Measurements from ENCODE around the gene ABHD16A.

ABHD16A gene

GRCh38 chr6:31697555-31697954 is 5.6 kb downstream of the ABHD16A start:
- Histone ChIP-seq H3K36me3 (ENCODE audit: insufficient read depth, low read length) (peaks cover 33% of the 10 kb centered on the region; the same call in 1 of the 2 replicates), H4K20me1 (ENCODE audit: insufficient read depth, low read length, poor library complexity, severe bottlenecking) (peaks cover 15% of the 10 kb centered on the region), H3K9ac (ENCODE audit: low read depth, low read length, poor library complexity, severe bottlenecking) (peak overlapping the region; percentile 29), H3K4me3 (ENCODE audit: low read length, poor library complexity, severe bottlenecking) (no peak overlapping the region), H3K4me1 (ENCODE audit: insufficient read depth, low read length, poor library complexity, severe bottlenecking) (peaks cover 24% of the 10 kb centered on the region), H3K27me3 (ENCODE audit: insufficient read depth, low read length, poor library complexity, severe bottlenecking) (no peaks in the 10 kb centered on the region), H2AFZ (ENCODE audit: low read length) (no peak overlapping the region), H3K9me3 (ENCODE audit: insufficient read depth, low read depth, low read length) (no peaks in the 10 kb centered on the region), H3K4me2 (ENCODE audit: low read depth, low read length, poor library complexity, severe bottlenecking) (peak overlapping the region; percentile 10), H3K79me2 (ENCODE audit: insufficient read depth, low read length) (peaks cover 44% of the 10 kb centered on the region), H3F3A (ENCODE audit: low read depth) (no peaks in the 10 kb centered on the region), H3K9me2 (replicated peaks; ENCODE audit: low read depth, low read length) (no peaks in the 10 kb centered on the region)
- TF ChIP-seq EZH2phosphoT487 (IDR thresholded peaks at IDR 0.05; ENCODE audit: borderline replicate concordance), result no peak
- TF ChIP-seq CTCF (conservative IDR thresholded peaks at IDR 0.05; ENCODE audit: low read length), result no peak

DNA sequence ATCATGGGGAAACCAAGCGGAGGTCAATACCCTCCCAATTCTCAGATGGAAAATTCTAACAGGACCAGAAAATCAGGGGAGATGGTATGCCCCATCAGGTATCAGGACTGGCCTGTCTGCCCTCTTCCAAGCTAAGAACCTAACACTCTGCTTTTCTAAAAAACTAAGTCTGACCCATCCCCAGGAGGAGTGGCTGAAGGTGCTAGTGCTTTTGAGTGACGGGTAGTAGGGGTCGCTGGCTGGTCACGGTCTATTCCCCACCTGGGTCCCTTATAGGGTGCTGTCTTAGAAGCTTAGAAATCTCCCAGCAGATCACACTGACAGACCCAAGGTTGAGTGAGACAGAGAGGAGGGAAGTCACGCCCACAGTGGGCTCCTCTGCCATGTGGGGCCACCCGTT is 9.6 kb downstream of the ABHD16A start:
- no peak overlapping the region for H3K9ac ChIP-seq (ENCODE audit: low read depth, low read length, poor library complexity, severe bottlenecking)
- no peaks in the 10 kb centered on the region for H3K27me3 ChIP-seq (ENCODE audit: insufficient read depth, low read length, poor library complexity, severe bottlenecking)
- peaks cover 71% of the 10 kb centered on the region; the same call in 1 of the 2 replicates for H3K36me3 ChIP-seq (ENCODE audit: insufficient read depth, low read length)

GRCh38 chr6:31692886-31693285 is 10.2 kb downstream of the ABHD16A start:
- Histone ChIP-seq H2AFZ (ENCODE audit: low read length) (no peak overlapping the region), H3K27me3 (ENCODE audit: insufficient read depth, low read length, poor library complexity, severe bottlenecking) (no peaks in the 10 kb centered on the region), H4K20me1 (ENCODE audit: insufficient read depth, low read length, poor library complexity, severe bottlenecking) (no peaks in the 10 kb centered on the region), H3F3A (ENCODE audit: low read depth) (no peaks in the 10 kb centered on the region), H3K9me3 (ENCODE audit: insufficient read depth, low read depth, low read length) (no peaks in the 10 kb centered on the region), H3K4me1 (ENCODE audit: insufficient read depth, low read length, poor library complexity, severe bottlenecking) (peaks cover 3% of the 10 kb centered on the region), H3K79me2 (ENCODE audit: insufficient read depth, low read length) (0 out of 2 replicates have a peak, but pooled peaks cover 5% of the 10 kb centered on the region), H3K4me2 (ENCODE audit: low read depth, low read length, poor library complexity, severe bottlenecking) (no peak overlapping the region), H3K36me3 (ENCODE audit: insufficient read depth, low read length) (peaks cover 78% of the 10 kb centered on the region; the same call in 1 of the 2 replicates), H3K9me2 (replicated peaks; ENCODE audit: low read depth, low read length) (no peaks in the 10 kb centered on the region), H3K4me3 (ENCODE audit: low read length, poor library complexity, severe bottlenecking) (no peak overlapping the region), H3K9ac (ENCODE audit: low read depth, low read length, poor library complexity, severe bottlenecking) (no peak overlapping the region)
- TF ChIP-seq EZH2phosphoT487 (IDR thresholded peaks at IDR 0.05; ENCODE audit: borderline replicate concordance) (no peak), CTCF (conservative IDR thresholded peaks at IDR 0.05; ENCODE audit: low read length) (no peak)

More for the DNA sequence above, 9.6 kb downstream of the ABHD16A start:
- no peaks in the 10 kb centered on the region for H3K9me3 ChIP-seq (ENCODE audit: insufficient read depth, low read depth, low read length)
- 0 out of 2 replicates have a peak, but pooled peaks cover 8% of the 10 kb centered on the region for H3K79me2 ChIP-seq (ENCODE audit: insufficient read depth, low read length)
- H2AFZ ChIP-seq (ENCODE audit: low read length), result no peak overlapping the region
- no peaks in the 10 kb centered on the region for H3K9me2 ChIP-seq (replicated peaks; ENCODE audit: low read depth, low read length)
- H4K20me1 ChIP-seq (ENCODE audit: insufficient read depth, low read length, poor library complexity, severe bottlenecking), result no peaks in the 10 kb centered on the region
- no peak overlapping the region for H3K4me3 ChIP-seq (ENCODE audit: low read length, poor library complexity, severe bottlenecking)
- no peaks in the 10 kb centered on the region for H3F3A ChIP-seq (ENCODE audit: low read depth)
- H3K4me1 ChIP-seq (ENCODE audit: insufficient read depth, low read length, poor library complexity, severe bottlenecking), result peaks cover 7% of the 10 kb centered on the region
- TF ChIP-seq EZH2phosphoT487 (IDR thresholded peaks at IDR 0.05; ENCODE audit: borderline replicate concordance) (no peak), CTCF (conservative IDR thresholded peaks at IDR 0.05; ENCODE audit: low read length) (no peak)
- no peak overlapping the region for H3K4me2 ChIP-seq (ENCODE audit: low read depth, low read length, poor library complexity, severe bottlenecking)
